HG03571 (cell line): ENCODE measurements around the gene KRTAP5-5.
"Not testable (repeated sequence)": the region's sequence is repeated elsewhere in the genome, so short reads cannot be mapped to it uniquely, and the experiment has no call there.

ENCODE experiments used
- ATAC-seq: cut with Tn5 transposase; IDR thresholded peaks from one replicate; pipeline ENCODE4 v1.9.1; 2021; ENCODE audit not compliant: unreplicated experiment

The KRTAP5-5 gene, protein sequence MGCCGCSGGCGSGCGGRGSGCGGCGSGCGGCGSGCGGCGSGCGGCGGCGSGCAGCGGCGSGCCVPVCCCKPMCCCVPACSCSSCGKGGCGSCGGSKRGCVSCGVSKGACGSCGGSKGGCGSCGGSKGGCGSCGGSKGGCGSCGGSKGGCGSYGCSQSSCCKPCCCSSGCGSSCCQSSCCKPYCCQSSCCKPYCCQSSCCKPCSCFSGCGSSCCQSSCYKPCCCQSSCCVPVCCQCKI

DNA sequence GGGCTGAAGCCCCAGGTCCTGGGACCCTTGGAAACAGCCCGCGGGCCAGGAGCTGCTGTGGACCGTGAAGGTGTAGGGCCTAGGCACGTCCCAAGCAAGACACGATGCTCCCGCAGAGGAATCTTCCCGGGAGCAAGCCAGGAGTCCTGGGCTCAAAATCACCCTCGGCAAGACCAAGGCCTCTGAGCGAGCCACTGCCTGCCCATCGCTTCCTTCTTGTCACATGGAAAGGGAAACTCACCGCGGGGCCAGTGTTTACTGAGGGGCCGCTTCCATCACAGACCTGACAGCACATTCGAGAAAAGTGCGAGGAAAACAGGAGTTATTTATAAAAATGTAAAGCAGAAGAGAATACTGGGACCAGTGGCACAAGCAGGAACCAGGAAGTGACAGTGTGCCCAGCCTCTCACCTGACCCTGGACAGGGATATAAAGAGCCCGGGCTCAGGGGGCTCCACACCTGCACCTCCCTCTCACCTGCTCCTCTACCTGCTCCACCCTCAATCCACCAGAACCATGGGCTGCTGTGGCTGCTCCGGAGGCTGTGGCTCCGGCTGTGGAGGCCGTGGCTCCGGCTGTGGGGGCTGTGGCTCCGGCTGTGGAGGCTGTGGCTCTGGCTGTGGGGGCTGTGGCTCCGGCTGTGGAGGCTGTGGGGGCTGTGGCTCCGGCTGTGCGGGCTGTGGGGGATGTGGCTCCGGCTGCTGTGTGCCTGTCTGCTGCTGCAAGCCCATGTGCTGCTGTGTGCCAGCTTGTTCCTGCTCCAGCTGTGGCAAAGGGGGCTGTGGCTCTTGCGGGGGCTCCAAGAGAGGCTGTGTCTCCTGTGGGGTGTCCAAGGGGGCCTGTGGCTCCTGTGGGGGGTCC lies at the start of gene KRTAP5-5:
KRTAP5-5 (plus strand) TSS at position 450 of the 860 bp plus-strand sequence; CDS start at position 516, 66 bp downstream.
- ATAC-seq, result no peak

DNA sequence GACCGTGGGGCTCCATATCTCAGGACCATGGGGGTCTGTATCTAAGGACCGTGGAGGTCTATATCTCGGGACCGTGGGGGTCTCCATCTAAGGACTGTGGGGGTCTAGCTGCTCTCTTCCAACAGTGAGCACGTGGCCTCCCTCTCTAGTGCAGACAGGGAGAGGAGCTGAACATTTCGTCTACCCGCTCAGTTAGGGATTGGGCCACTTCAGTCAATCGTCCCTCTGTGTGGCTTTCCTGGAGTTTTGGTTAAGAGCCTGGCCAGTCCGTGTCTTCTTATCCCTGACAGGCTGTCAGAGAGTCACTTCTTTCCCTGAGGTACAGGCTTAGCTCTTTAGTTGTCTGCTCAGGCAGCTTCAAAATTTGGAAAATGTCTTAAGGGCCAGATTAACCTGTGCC lies 47.6 kb upstream of the KRTAP5-5 start:
- no peak for ATAC-seq

DNA sequence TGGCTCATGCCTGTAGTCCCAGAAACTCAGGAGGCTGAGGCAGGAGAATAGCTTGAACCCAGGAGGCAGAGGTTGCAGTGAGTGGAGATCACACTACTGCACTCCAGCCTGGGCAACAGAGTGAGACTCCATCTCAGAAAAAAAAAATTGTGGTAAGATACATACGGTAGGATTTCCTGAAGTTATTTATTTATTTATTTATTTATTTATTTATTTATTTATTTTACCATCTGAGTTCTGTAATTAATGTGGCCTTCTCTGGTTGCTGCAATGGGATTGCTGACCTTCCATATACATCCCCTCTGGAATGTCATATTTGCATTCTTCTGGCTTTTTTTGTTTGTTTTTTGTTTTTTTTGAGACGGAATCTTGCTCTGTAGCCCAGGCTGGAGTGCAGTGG lies 46.7 kb upstream of the KRTAP5-5 start:
- ATAC-seq, result not testable (repeated sequence)

DNA sequence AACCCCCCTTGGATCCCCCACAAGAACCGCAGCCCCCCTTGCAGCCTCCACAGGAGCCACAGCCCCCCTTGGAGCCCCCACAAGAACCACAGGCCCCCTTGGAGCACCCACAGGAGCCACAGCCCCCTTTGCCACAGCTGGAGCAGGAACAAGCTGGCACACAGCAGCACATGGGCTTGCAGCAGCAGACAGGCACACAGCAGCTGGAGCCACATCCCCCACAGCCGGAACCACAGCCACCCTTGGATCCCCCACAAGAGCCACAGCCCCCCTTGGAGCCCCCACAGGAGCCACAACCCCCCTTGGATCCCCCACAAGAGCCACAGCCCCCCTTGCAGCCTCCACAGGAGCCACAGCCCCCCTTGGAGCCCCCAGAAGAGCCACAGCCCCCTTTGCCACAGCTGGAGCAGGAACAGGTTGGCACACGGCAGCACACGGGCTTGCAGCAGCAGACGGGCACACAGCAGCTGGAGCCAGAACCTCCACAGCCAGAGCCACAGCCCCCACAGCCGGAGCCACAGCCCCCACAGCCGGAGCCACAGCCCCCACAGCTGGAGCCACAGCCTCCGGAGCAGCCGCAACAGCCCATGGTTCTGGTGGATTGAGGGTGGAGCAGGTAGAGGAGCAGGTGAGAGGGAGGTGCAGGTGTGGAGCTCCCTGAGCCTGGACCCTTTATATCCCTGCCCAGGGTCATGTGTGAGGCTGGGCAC lies 44.8 kb upstream of the KRTAP5-5 start, which contains the start of gene KRTAP5-1:
KRTAP5-1 (minus strand) TSS at position 623 of the 710 bp plus-strand sequence; CDS start at position 589, 34 bp downstream.
- ATAC-seq, result not testable (repeated sequence)

DNA sequence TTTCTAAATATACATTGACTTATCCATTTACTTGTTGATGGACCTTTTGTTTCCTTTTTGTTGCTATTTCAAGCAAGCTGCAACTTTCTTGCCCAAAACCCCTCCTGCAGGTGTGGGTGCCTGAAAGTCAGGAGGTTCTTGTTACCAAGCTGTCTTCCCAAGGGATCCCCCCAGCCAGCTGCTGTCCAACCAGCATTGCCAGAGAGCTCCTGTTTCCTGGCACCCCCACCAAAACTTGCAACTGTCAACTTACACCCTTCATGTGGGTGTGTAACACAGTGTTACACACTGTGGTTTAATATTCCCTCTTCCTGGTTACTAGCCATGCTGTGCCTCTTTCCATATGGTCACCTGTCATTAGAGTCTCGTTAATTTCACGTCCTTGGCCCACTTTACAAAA lies 42.9 kb upstream of the KRTAP5-5 start:
- no peak for ATAC-seq

DNA sequence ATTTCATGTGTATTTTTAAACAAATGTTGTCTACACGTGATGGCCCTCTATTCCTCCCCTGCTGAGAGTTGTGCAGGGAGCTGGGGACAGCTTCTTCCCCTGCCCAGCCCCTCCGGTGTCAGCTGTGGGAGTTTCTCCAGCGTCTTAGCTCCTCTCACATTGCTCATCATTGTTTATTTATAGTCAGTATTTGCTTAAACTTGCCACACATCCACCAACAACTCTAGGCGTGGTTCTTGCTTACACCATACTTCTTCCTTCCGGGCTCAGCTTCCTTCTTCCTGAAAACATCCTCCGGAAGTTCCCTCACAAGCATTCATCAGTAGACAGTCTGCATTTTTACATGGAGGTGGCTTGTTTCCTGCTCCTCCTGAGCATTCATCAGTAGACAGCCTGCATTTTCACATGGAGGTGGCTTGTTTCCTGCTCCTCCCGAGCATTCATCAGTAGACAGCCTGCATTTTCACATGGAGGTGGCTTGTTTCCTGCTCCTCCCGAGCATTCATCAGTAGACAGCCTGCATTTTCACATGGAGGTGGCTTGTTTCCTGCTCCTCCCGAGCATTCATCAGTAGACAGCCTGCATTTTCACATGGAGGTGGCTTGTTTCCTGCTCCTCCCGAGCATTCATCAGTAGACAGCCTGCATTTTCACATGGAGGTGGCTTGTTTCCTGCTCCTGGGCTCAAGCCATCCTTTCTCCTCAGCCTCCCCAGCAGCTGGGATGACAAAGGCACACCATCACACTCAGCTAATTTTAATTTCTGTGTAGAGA lies 40.2 kb upstream of the KRTAP5-5 start:
- ATAC-seq, result not testable (repeated sequence)

DNA sequence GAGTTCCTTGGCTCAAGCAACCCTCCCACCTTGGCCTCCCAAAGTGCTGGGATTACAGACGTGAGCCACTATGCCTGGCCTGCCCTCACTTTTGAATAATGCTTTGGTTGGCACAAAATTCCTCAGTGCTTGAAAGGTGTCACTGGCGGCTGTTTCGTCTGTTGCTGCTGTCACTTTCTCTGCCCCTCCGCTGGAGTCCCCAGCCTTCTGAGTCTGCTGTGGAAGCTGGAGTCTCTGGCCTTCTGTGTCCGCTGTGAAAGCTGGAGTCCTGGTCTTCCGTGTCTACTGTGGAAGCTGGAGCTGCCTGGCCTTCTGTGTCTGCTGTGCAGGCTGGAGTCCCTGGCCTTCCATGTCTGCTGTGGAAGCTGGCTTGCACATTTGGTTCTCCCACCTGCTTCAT lies 39.6 kb upstream of the KRTAP5-5 start:
- ATAC-seq, result no peak

DNA sequence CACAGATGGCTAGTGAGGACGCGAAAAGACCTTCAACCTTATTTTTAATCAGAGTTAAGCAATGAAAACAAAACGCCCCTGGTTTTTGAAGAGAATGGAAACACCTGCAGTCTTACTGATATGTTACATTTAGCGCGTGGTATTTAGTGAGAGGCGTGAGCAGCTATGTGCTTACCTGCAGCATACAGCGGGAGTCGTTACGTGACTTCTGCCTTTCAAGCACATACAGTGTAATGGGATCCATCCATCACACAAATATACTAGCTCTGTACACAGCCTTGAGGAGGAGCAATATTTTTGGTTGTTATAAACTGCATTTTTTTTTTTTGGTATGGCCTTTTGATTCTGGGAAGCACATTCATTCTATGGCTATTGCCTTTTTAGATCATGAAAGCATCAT lies 36.9 kb upstream of the KRTAP5-5 start:
- ATAC-seq, result no peak

DNA sequence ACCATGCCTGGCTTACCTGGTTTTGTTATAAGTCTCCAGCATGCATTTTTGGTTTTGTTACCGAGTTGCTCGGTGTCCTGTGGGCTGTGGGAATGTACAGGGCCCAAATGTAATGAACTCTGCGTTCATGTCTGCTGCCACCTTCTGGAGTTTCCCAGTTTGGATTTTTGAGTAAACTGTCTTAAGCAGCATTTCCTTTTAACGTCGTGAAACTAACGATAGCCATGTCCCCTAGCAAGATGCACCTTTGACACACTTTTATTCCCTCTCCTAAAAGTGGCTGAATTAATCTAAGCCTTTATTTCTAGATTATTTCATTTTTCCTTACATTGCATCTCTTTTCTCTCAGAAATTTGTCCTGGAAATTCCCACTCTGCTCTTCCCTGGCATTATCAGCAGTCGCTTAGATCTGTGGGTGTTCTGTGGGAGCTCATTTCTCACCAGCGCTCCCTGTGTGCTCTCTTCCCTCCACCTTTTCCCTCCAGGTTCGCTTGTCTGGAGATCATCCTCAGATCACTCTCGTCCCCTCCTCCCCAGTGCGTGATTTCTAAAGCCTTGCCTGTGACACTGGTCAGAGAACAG lies 33.5 kb upstream of the KRTAP5-5 start:
- not testable (repeated sequence) for ATAC-seq

DNA sequence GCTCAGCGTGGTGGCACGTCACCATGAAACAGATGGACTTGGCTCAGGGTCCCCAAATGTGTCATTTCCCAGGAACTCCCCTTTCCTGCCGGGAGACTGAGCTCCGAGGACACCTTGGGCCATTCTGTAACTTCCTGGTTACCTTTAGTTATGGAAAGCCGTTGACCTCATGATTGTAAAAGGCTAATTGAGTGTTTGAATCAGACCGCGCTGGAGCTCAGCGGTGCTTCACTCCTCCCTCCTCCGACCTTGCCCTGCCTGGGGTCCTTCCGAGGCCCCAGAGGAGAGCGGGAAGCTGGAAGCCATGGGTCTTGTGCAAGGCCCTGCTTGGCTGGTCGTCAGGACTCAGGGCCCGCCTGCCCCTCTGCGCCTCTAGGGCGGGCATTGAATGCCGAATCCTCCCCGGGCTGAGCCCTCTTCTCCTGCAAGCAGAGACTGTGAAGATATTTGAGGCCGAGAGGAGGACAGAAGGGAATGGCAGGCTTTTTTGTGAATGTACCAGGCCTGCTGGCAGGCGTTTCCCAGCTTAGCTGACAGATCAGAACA lies 32.9 kb upstream of the KRTAP5-5 start:
- not testable (repeated sequence) for ATAC-seq

DNA sequence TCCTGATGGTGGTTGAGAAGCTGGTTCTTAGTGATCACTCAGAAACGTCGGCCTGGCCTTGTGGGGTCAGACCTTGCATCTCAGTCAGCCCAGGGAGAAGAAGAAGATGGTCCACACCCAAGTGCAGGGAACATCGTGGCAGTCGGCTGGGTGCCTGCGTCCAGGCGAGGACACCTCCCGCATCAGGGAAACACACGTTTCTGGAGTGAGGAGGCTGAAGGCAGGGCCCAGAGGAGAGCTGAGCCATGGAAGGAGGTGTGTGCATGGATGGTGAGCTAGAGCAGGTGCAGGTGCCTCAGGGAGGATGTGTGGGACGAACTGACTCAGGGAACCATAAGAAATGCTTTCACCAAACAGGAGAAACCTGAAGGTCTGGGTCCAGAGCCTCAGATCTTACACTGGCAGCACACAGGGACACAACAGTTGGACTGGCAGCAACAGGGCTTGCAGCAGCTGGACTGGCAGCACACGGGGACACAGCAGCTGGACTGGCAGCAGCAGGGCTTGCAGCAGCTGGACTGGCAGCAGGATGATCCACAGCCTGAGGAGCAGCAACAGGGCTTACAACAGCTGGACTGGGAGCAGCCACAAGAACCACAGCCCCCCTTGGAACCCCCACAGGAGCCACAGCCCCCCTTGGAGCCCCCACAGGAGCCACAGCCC lies 32.1 kb upstream of the KRTAP5-5 start:
- no peak for ATAC-seq

DNA sequence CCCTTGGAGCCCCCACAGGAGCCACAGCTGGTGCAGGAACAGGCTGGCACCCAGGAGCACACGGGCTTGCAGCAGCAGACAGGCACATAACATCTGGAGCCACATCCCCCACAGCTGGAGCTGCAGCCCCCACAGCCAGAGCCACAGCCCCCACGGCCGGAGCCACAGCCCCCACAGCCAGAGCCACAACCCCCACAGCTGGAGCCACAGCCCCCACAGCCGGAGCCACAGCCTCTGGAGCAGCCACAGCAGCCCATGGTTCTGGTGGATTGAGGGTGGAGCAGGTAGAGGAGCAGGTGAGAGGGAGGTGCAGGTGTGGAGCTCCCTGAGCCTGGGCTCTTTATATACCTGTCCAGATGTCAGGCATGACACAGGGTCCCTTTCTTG lies 31.6 kb upstream of the KRTAP5-5 start, which contains the start of gene KRTAP5-2:
KRTAP5-2 (minus strand) TSS at position 301 of the 387 bp plus-strand sequence; CDS start at position 257, 44 bp downstream.
- no peak for ATAC-seq

DNA sequence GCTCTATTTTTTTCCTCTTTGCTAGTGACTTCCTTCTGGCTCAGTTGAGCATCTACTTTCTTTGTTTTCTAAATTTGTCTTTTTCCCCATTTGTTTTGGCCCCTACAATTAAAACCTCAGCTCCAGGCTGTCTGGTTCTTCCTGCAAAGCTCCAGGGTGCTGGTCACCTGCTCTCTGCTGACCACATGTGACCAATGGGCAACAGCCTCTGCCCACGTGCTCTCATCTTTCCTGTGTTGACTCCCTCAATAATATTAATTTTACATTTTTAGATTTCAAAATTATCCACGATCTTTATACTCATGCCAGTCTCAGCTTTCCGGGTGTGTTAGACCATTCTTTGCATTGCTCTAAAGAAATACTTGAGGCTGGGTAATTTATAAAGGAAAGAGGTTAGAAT lies 31.2 kb upstream of the KRTAP5-5 start:
- ATAC-seq, result not testable (repeated sequence)

DNA sequence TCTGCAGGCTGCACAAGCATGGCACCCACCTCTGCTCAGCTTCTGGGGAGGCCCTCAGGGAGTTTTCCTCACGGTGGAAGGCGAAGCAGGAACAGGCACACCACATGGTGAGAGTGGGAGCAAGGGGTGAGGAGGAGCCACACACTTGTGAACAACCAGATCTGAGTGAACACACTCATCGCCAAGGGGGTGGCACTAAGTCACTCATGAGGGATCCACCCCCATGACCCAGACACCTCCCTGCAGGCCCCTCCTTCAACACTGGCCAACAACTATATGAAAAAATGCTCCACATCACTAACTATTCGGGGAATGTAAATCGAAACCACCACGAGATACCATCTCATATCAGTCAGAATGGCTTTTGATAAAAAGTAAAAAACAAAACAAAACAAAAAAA lies 30.8 kb upstream of the KRTAP5-5 start:
- ATAC-seq, result no peak

DNA sequence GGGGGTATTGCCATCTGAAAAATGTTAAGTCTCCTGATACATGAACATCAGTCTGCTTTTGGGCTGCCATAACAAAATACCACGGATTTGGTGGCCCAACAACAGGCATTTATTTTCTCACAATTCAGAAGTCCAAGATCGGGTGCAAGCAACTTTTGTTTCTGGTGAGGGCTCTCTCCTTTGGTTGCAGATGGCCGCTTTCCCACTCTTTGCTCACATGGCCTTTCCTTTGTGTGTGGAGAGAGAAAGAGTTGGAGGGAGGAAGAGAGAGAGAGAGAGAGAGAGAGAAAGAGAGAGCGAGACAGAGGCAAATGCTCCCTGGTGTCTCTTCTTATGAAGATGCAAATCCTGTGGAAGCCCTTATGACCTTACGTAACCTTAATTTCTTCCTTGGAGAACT lies 28.9 kb upstream of the KRTAP5-5 start:
- ATAC-seq, result no peak

DNA sequence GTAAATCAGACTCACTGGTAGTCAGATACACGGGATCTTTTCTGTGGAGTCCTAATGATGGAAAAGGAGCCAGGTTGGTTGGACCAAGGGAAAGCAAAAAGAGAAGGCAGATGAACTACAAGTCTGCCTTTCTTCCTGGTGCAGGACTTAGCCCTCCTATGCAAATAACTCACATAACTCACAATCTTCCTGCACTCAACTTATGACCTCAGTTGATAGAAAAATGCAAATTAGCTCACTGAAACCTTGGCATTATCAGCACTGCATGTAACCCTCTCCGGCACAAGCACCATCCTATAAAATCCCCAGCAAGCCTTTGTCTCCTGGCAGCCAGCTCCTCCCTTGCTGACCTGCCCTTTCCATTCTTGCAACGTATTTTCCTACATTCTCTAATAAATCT lies 27.9 kb upstream of the KRTAP5-5 start:
- not testable (repeated sequence) for ATAC-seq

DNA sequence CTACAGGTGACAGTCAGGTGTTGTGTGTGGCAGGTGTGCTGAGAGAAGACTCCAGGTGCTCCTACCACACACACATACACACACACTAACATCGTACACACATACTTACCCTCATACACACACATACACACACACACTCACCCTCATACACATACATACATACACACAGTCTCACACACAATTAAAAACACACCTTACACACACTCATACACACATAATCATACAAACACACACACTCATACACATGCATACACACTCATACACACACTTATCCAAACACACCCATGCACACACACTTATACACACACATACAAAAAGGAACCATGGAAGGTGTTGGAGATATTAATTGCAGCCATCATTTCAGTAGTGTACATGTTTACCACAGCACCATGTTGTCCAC lies 25.9 kb upstream of the KRTAP5-5 start:
- ATAC-seq, result no peak

DNA sequence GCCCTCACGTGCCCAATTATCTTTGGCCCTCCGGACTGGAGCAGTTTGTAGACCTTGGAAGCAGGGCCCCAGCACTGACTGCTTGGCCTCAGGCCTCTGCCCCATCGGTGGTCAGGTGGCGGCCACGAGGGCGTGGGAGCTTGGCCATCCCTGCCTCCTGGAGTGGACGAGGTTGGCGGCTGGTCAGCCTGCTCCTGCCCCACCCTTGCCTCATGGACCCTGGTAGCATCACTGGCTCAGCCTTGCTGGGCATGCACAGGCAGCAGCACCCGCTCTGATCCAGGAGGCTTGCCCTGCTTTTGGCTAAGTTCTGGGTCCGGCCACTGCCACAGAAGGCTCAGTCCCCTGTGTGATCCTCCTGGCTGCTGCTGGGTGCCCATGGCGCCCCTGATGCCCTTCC lies 25.4 kb upstream of the KRTAP5-5 start:
- ATAC-seq, result no peak

DNA sequence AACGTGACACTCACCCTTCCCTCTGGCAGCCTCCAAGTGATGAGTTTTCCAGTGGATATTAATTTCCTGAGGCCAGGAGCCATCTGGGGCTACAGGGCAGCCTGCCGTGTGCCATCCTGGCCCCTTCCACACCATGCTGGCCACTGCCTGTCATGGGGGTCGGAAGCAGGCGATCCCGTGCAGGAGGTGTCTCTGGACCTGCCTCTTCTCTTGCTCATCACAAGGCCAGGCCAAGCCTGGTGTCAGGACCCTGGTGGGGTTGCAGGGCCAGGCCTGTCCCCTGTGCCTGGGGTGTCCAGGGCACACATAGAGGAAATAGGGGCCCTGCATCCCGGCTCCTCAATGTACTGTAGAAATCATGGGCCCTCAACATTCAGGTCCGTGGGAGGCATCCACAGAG lies 24.9 kb upstream of the KRTAP5-5 start:
- ATAC-seq, result no peak
